SK-N-SH treated with all-trans-retinoic acid at 6 μM for 48 hours (cell line): ENCODE measurements around the gene UNKL.

Experiments used
- ATAC-seq: fragments of 200-7000 bp; cut with Tn5 transposase; 3 replicates; pipeline ENCODE4 v1.9.1; 2020; ENCODE audit warnings: mild to moderate bottlenecking, moderate library complexity
- ARNTL ChIP-seq: fragments of 450-650 bp; formaldehyde crosslinking; IDR thresholded peaks from 2 replicates; pipeline ENCODE4 v1.5.0; 2020; ENCODE audit warnings: low read depth, mild to moderate bottlenecking, moderate library complexity, borderline replicate concordance
- BACH2 ChIP-seq: fragments of 250-450 bp; sonication (Bioruptor Pico); IDR thresholded peaks from 2 replicates; pipeline ENCODE4 v1.9.0; 2021; ENCODE audit warnings: mild to moderate bottlenecking, borderline replicate concordance
- CSDC2 ChIP-seq: fragments of 250-450 bp; sonication (Bioruptor Pico); IDR thresholded peaks from 2 replicates; pipeline ENCODE4 v1.5.0; 2020; ENCODE audit warnings: mild to moderate bottlenecking, moderate library complexity
- ESRRG ChIP-seq: fragments of 250-450 bp; sonication (Bioruptor Pico); IDR thresholded peaks from 2 replicates; pipeline ENCODE4 v1.6.1; 2021; ENCODE audit warnings: mild to moderate bottlenecking
- GLIS3 ChIP-seq: fragments of 250-450 bp; sonication (Bioruptor Pico); IDR thresholded peaks from 2 replicates; pipeline ENCODE4 v1.5.0; 2020; ENCODE audit warnings: mild to moderate bottlenecking, moderate library complexity
- ISL1 ChIP-seq: fragments of 250-450 bp; sonication (Bioruptor Pico); IDR thresholded peaks from 2 replicates; pipeline ENCODE4 v2.1.2; 2022; ENCODE audit warnings: mild to moderate bottlenecking, moderate library complexity
- OSR1 ChIP-seq: fragments of 250-450 bp; sonication (Bioruptor Pico); IDR thresholded peaks from 2 replicates; pipeline ENCODE4 v1.8.0; 2022; ENCODE audit warnings: moderate library complexity, mild to moderate bottlenecking, inconsistent platforms
- PPARA ChIP-seq: fragments of 250-450 bp; sonication (Bioruptor Pico); IDR thresholded peaks from 2 replicates; pipeline ENCODE4 v1.5.0; 2020; ENCODE audit warnings: mild to moderate bottlenecking, borderline replicate concordance
- RARB ChIP-seq: fragments of 250-450 bp; sonication (Bioruptor Pico); IDR thresholded peaks from 2 replicates; pipeline ENCODE4 v1.8.0; 2021; ENCODE audit warnings: mild to moderate bottlenecking, moderate library complexity
- SNAI2 ChIP-seq: fragments of 250-450 bp; sonication (Bioruptor Pico); IDR thresholded peaks from 2 replicates; pipeline ENCODE4 v1.5.0; 2020; ENCODE audit warnings: mild to moderate bottlenecking, moderate library complexity
- TCF4 ChIP-seq: fragments of 250-450 bp; sonication (Bioruptor Pico); IDR thresholded peaks from 2 replicates; pipeline ENCODE4 v1.8.0; 2021; ENCODE audit warnings: mild to moderate bottlenecking, moderate library complexity, borderline replicate concordance
- TOX ChIP-seq: fragments of 250-450 bp; sonication (Bioruptor Pico); IDR thresholded peaks from 2 replicates; pipeline ENCODE4 v1.8.0; 2021; ENCODE audit warnings: mild to moderate bottlenecking, moderate library complexity, borderline replicate concordance
- ZFP30 ChIP-seq: fragments of 450-650 bp; formaldehyde crosslinking; IDR thresholded peaks from 2 replicates; pipeline ENCODE4 v1.5.0; 2022; ENCODE audit warnings: mild to moderate bottlenecking, moderate library complexity
- ZNF70 ChIP-seq: fragments of 450-650 bp; formaldehyde crosslinking; IDR thresholded peaks from 2 replicates; pipeline ENCODE4 v1.5.0; 2020; ENCODE audit warnings: mild to moderate bottlenecking, moderate library complexity
- ZNF8 ChIP-seq: fragments of 450-650 bp; formaldehyde crosslinking; IDR thresholded peaks from 2 replicates; pipeline ENCODE4 v1.5.0; 2020; ENCODE audit warnings: mild to moderate bottlenecking, moderate library complexity
- TF ChIP-seq, protein P1 (sequence below): fragments of 250-450 bp; sonication (Bioruptor Pico); IDR thresholded peaks from 2 replicates; pipeline ENCODE4 v1.8.0; 2020; ENCODE audit warnings: mild to moderate bottlenecking, moderate library complexity, borderline replicate concordance
- TF ChIP-seq, protein P2 (sequence below): fragments of 250-450 bp; sonication (Bioruptor Pico); IDR thresholded peaks from 2 replicates; pipeline ENCODE4 v1.5.1; 2021; ENCODE audit warnings: mild to moderate bottlenecking, moderate library complexity
- TF ChIP-seq, protein P3 (sequence below): fragments of 250-450 bp; sonication (Bioruptor Pico); IDR thresholded peaks from 2 replicates; pipeline ENCODE4 v1.8.0; 2021; ENCODE audit warnings: low read depth, mild to moderate bottlenecking, moderate library complexity, borderline replicate concordance
- TF ChIP-seq, protein P4 (sequence below): fragments of 250-450 bp; sonication (Bioruptor Pico); IDR thresholded peaks from 2 replicates; pipeline ENCODE4 v1.5.0; 2020; ENCODE audit warnings: mild to moderate bottlenecking, moderate library complexity
- TF ChIP-seq, protein P5 (sequence below): fragments of 250-450 bp; sonication (Bioruptor Pico); IDR thresholded peaks from 2 replicates; pipeline ENCODE4 v1.5.1; 2020; ENCODE audit warnings: low read depth, mild to moderate bottlenecking, moderate library complexity

UNKL gene

DNA sequence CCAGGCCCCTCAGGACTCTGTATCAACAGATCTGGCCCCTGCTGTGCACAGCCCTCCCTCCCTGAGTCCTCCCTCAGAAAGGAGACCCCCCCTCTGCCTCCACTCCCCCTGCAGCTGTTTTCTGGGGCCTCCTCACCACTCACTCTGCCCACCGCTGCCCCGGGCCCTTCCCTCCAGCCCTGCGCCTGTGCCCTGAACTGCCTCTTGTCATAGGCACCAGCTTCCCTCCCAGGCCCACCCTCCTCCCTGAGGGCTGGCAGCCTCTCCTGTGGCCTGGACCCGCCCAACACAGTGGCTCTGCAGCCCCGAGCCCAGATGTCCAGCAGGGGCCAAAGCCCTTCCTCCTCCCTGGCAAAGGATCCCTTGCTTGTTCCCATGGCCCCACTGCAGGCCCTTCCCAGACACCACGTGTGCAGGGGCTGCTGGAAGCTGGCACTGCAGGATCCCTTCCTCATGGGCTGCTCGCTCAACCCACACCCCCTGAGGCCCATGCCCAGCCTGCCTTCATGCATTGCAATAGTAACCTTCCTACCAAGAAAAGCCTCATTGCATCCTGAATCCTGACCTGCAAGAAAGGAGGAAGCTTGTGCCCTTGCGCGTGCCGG, 37.0 kb downstream of the UNKL start:
- no peak for ATAC-seq
- TF ChIP-seq TCF4 (no peak), TOX (CRISPR knock-in tag) (no peak), RARB (CRISPR knock-in tag) (no peak)

DNA sequence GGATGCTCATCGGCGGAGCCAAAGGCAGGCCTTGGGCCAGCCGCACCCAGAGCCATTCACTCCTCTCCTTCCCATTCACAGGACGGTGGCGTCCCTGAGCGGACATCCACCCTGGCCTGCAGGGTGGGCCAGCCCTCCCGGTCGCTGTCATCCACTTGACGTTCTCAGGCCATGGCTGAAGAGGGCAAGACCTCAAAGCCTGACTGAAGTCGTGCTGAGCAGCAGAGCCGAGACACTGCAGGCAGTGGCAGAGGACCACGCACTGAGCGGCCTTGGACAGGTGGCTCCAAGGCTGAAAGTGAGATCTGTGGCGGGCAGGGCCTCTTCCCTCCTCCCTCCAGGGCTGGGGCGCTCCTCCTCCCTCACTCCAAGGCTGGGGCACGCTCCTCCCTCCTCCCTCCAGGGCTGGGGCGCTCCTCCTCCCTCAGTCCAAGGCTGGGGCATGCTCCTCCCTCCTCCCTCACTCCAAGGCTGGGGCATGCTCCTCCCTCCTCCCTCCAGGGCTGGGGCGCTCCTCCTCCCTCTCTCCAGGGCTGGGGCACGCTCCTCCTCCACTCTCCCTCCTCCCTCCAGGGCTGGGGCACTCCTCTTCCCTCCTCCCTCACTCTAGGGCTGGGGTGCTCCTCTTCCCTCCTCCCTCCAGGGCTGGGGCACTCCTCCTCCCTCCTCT, 38.6 kb downstream of the UNKL start:
- no peak for ATAC-seq
- no peak for TF ChIP-seq ARNTL
- TF ChIP-seq, protein P1, sequence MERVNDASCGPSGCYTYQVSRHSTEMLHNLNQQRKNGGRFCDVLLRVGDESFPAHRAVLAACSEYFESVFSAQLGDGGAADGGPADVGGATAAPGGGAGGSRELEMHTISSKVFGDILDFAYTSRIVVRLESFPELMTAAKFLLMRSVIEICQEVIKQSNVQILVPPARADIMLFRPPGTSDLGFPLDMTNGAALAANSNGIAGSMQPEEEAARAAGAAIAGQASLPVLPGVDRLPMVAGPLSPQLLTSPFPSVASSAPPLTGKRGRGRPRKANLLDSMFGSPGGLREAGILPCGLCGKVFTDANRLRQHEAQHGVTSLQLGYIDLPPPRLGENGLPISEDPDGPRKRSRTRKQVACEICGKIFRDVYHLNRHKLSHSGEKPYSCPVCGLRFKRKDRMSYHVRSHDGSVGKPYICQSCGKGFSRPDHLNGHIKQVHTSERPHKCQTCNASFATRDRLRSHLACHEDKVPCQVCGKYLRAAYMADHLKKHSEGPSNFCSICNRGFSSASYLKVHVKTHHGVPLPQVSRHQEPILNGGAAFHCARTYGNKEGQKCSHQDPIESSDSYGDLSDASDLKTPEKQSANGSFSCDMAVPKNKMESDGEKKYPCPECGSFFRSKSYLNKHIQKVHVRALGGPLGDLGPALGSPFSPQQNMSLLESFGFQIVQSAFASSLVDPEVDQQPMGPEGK: no peak
- no peak for TF ChIP-seq PPARA (CRISPR knock-in tag)
- TF ChIP-seq, protein P2, sequence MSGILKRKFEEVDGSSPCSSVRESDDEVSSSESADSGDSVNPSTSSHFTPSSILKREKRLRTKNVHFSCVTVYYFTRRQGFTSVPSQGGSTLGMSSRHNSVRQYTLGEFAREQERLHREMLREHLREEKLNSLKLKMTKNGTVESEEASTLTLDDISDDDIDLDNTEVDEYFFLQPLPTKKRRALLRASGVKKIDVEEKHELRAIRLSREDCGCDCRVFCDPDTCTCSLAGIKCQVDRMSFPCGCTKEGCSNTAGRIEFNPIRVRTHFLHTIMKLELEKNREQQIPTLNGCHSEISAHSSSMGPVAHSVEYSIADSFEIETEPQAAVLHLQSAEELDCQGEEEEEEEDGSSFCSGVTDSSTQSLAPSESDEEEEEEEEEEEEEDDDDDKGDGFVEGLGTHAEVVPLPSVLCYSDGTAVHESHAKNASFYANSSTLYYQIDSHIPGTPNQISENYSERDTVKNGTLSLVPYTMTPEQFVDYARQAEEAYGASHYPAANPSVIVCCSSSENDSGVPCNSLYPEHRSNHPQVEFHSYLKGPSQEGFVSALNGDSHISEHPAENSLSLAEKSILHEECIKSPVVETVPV (CRISPR knock-in tag): no peak
- no peak for TF ChIP-seq RARB (CRISPR knock-in tag)
- TF ChIP-seq ZNF70: no peak
- no peak for TF ChIP-seq ISL1 (CRISPR knock-in tag)
- no peak for TF ChIP-seq ESRRG (CRISPR knock-in tag)
- no peak for TF ChIP-seq ZNF8
- TF ChIP-seq CSDC2 (CRISPR knock-in tag): no peak
- TF ChIP-seq, protein P3, sequence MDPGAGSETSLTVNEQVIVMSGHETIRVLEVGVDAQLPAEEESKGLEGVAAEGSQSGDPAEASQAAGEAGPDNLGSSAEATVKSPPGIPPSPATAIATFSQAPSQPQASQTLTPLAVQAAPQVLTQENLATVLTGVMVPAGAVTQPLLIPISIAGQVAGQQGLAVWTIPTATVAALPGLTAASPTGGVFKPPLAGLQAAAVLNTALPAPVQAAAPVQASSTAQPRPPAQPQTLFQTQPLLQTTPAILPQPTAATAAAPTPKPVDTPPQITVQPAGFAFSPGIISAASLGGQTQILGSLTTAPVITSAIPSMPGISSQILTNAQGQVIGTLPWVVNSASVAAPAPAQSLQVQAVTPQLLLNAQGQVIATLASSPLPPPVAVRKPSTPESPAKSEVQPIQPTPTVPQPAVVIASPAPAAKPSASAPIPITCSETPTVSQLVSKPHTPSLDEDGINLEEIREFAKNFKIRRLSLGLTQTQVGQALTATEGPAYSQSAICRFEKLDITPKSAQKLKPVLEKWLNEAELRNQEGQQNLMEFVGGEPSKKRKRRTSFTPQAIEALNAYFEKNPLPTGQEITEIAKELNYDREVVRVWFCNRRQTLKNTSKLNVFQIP: no peak
- TF ChIP-seq GLIS3: no peak
- TF ChIP-seq ZFP30: no peak
- TF ChIP-seq, protein P4, sequence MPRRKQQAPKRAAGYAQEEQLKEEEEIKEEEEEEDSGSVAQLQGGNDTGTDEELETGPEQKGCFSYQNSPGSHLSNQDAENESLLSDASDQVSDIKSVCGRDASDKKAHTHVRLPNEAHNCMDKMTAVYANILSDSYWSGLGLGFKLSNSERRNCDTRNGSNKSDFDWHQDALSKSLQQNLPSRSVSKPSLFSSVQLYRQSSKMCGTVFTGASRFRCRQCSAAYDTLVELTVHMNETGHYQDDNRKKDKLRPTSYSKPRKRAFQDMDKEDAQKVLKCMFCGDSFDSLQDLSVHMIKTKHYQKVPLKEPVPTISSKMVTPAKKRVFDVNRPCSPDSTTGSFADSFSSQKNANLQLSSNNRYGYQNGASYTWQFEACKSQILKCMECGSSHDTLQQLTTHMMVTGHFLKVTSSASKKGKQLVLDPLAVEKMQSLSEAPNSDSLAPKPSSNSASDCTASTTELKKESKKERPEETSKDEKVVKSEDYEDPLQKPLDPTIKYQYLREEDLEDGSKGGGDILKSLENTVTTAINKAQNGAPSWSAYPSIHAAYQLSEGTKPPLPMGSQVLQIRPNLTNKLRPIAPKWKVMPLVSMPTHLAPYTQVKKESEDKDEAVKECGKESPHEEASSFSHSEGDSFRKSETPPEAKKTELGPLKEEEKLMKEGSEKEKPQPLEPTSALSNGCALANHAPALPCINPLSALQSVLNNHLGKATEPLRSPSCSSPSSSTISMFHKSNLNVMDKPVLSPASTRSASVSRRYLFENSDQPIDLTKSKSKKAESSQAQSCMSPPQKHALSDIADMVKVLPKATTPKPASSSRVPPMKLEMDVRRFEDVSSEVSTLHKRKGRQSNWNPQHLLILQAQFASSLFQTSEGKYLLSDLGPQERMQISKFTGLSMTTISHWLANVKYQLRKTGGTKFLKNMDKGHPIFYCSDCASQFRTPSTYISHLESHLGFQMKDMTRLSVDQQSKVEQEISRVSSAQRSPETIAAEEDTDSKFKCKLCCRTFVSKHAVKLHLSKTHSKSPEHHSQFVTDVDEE (CRISPR knock-in tag): no peak
- TF ChIP-seq TOX (CRISPR knock-in tag): no peak
- no peak for TF ChIP-seq OSR1
- no peak for TF ChIP-seq TCF4
- TF ChIP-seq BACH2 (CRISPR knock-in tag): no peak
- TF ChIP-seq, protein P5, sequence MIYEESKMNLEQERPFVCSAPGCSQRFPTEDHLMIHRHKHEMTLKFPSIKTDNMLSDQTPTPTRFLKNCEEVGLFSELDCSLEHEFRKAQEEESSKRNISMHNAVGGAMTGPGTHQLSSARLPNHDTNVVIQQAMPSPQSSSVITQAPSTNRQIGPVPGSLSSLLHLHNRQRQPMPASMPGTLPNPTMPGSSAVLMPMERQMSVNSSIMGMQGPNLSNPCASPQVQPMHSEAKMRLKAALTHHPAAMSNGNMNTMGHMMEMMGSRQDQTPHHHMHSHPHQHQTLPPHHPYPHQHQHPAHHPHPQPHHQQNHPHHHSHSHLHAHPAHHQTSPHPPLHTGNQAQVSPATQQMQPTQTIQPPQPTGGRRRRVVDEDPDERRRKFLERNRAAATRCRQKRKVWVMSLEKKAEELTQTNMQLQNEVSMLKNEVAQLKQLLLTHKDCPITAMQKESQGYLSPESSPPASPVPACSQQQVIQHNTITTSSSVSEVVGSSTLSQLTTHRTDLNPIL (CRISPR knock-in tag): no peak
- TF ChIP-seq SNAI2 (CRISPR knock-in tag): no peak
- TF ChIP-seq, all 23 proteins: peak for 0

DNA sequence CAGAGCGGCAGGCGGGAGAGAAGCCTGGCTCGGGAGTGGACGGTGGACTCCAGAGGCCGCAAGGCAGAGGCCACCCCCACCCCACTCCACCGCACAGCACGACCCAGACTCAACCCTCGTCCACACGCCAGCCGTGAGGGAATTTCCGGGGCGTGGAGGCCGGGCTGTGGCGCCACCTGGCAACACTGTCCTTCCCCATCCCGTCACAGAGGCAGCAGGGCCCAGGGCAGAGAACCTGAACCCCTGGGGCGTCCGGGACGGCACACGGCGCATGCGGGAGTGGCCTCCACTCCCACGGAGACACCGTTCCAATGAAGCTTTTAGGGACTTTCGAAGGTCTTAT, 39.2 kb downstream of the UNKL start:
- no peak for TF ChIP-seq GLIS3
- TF ChIP-seq PPARA (CRISPR knock-in tag): no peak
- no peak for TF ChIP-seq ESRRG (CRISPR knock-in tag)
- TF ChIP-seq ARNTL: no peak
- TF ChIP-seq BACH2 (CRISPR knock-in tag): no peak
- no peak for TF ChIP-seq TOX (CRISPR knock-in tag)
- no peak for TF ChIP-seq ZNF70
- no peak for TF ChIP-seq ISL1 (CRISPR knock-in tag)
- TF ChIP-seq, protein P2 (CRISPR knock-in tag): no peak
- TF ChIP-seq RARB (CRISPR knock-in tag): no peak
- TF ChIP-seq, protein P4 (CRISPR knock-in tag): no peak
- no peak for ATAC-seq
